H1 (cell line): ENCODE data around the gene SAFB2. TPM values are rescaled to one million over a fixed set of nuclear protein-coding genes. Genes with fewer than 3 reads are reported as not detected.

Source experiments
- CTCF ChIA-PET: fragments of 300-600 bp; sonication (Branson Sonifier 250); formaldehyde crosslinking; loops from one replicate; lab custom pipeline; 2021; ENCODE audit not compliant: partially characterized antibody; lab: Charles Lee
- POLR2A ChIA-PET: fragments of 300-600 bp; sonication (Branson Sonifier 250); formaldehyde crosslinking; loops from one replicate; lab custom pipeline; 2021; ENCODE audit warnings: inconsistent platforms; ENCODE audit not compliant: partially characterized antibody; lab: Charles Lee
- DNase-seq, 2 experiments: peaks; one replicate each; pipeline versions ENCODE4 v3.0.0 to v3.0.0-alpha.2; 2010 to 2022; ENCODE audit warnings: low spot score in 2 of 2, low read depth in 1 of 2, mixed read lengths in 1 of 2
- FAIRE-seq: peaks from 2 replicates; lab custom pipeline; 2011; peaks lifted over from hg19 to GRCh38; lab: Jason Lieb, UNC
- H2AFZ ChIP-seq: 2 replicates; pipeline ENCODE4 v1.8.1; 2012; ENCODE audit warnings: low read length, inconsistent platforms
- H2AK5ac ChIP-seq: 2 replicates; pipeline ENCODE4 v1.6.1; 2013; ENCODE audit warnings: low read depth, low read length
- H2BK120ac ChIP-seq: replicated peaks from 2 replicates; pipeline ENCODE3; 2013; ENCODE audit warnings: low read depth, low read length, inconsistent platforms
- H2BK12ac ChIP-seq: 2 replicates; pipeline ENCODE4 v1.6.1; 2013; ENCODE audit warnings: low read depth, low read length
- H2BK15ac ChIP-seq: 2 replicates; pipeline ENCODE4 v1.6.1; 2013; ENCODE audit warnings: low read length
- H2BK20ac ChIP-seq: 2 replicates; pipeline ENCODE4 v1.6.1; 2013; ENCODE audit warnings: low read length
- H2BK5ac ChIP-seq: 2 replicates; pipeline ENCODE4 v1.6.1; 2013; ENCODE audit warnings: low read depth, low read length
- H3K14ac ChIP-seq: 2 replicates; pipeline ENCODE4 v1.6.1; 2013; ENCODE audit warnings: inconsistent platforms; ENCODE audit not compliant: insufficient read length
- H3K18ac ChIP-seq: 2 replicates; pipeline ENCODE4 v1.6.1; 2013; ENCODE audit warnings: low read length; ENCODE audit errors: extremely low read depth
- H3K23ac ChIP-seq: 2 replicates; pipeline ENCODE4 v1.6.1; 2013; ENCODE audit warnings: inconsistent platforms; ENCODE audit not compliant: insufficient read length
- H3K23me2 ChIP-seq: 2 replicates; pipeline ENCODE4 v1.6.1; 2013; ENCODE audit warnings: low read depth, low read length
- H3K27ac ChIP-seq: 2 replicates; pipeline ENCODE4 v1.6.1; 2011; ENCODE audit warnings: low read depth, low read length, inconsistent platforms
- H3K27me3 ChIP-seq, 4 experiments: replicated peaks in 1 of 4; 1 replicate in 1 of 4; 2 replicates in 3 of 4; pipeline versions ENCODE4 v1.6.1 to v1.8.1; 2011 to 2013; ENCODE audit warnings: low read length in 3 of 4, mild to moderate bottlenecking in 3 of 4, inconsistent platforms in 2 of 4, mixed read lengths in 2 of 4, moderate library complexity in 1 of 4; ENCODE audit not compliant: control insufficient read depth in 3 of 4, insufficient read depth in 3 of 4; ENCODE audit errors: extremely low read depth in 1 of 4
- H3K36me3 ChIP-seq, 4 experiments: 2 replicates each; pipeline versions ENCODE4 v1.6.1 to v1.8.1; 2011 to 2013; ENCODE audit warnings: mild to moderate bottlenecking in 4 of 4, low read length in 3 of 4, moderate library complexity in 2 of 4, control low read depth in 1 of 4, inconsistent platforms in 1 of 4; ENCODE audit not compliant: insufficient read depth in 4 of 4, control insufficient read depth in 2 of 4
- H3K4ac ChIP-seq: replicated peaks from 2 replicates; pipeline ENCODE3; 2013; ENCODE audit warnings: low read length, low read depth, mixed read lengths, inconsistent platforms; ENCODE audit not compliant: insufficient read length
- H3K4me1 ChIP-seq, 4 experiments: replicated peaks in 1 of 4; 1 replicate in 1 of 4; 2 replicates in 3 of 4; pipeline versions ENCODE4 v1.6.1 to v1.8.1; 2011 to 2013; ENCODE audit warnings: low read length in 3 of 4, inconsistent platforms in 2 of 4, mixed read lengths in 1 of 4; ENCODE audit not compliant: insufficient read depth in 4 of 4, control insufficient read depth in 3 of 4
- H3K4me2 ChIP-seq, 2 experiments: 2 replicates each; pipeline versions ENCODE4 v1.6.1 to v1.8.1; 2011 to 2013; ENCODE audit warnings: low read depth in 2 of 2, low read length in 2 of 2, control low read depth in 1 of 2, inconsistent platforms in 1 of 2, mild to moderate bottlenecking in 1 of 2; ENCODE audit not compliant: insufficient read depth in 1 of 2
- H3K4me3 ChIP-seq, 4 experiments: fragments of 200-600, 300-600 bp in 1 of 4; sonication (generic), shearing (Covaris generic), sonication (Bioruptor Twin) in 1 of 4; 2 replicates each; pipeline versions ENCODE4 v1.5.1 to v1.8.1; 2011 to 2016; ENCODE audit warnings: low read length in 4 of 4, low read depth in 3 of 4, control low read depth in 2 of 4, inconsistent platforms in 2 of 4, mild to moderate bottlenecking in 2 of 4, mixed read lengths in 1 of 4, moderate library complexity in 1 of 4; ENCODE audit not compliant: insufficient read depth in 2 of 4; ENCODE audit errors: extremely low read depth in 1 of 4
- H3K56ac ChIP-seq: replicated peaks from 2 replicates; pipeline ENCODE3; 2013; ENCODE audit warnings: low read depth, mild to moderate bottlenecking, mixed read lengths, low read length, inconsistent platforms; ENCODE audit not compliant: insufficient read length
- H3K79me1 ChIP-seq: 2 replicates; pipeline ENCODE4 v1.6.1; 2013; ENCODE audit warnings: low read depth, low read length, control low read depth
- H3K79me2 ChIP-seq, 2 experiments: 2 replicates each; pipeline versions ENCODE4 v1.6.1 to v1.8.1; 2012 to 2013; ENCODE audit warnings: low read length in 2 of 2, mild to moderate bottlenecking in 2 of 2, inconsistent platforms in 1 of 2; ENCODE audit not compliant: insufficient read depth in 2 of 2, control insufficient read depth in 1 of 2
- H3K9ac ChIP-seq, 4 experiments: replicated peaks in 1 of 4; 1 replicate in 1 of 4; 2 replicates in 3 of 4; pipeline versions ENCODE4 v1.6.1 to v1.8.1; 2011 to 2013; ENCODE audit warnings: low read depth in 3 of 4, low read length in 3 of 4, control low read depth in 2 of 4, mild to moderate bottlenecking in 2 of 4, moderate library complexity in 2 of 4, inconsistent platforms in 1 of 4; ENCODE audit errors: extremely low read depth in 1 of 4
- H3K9me3 ChIP-seq, 2 experiments: 2 replicates each; pipeline versions ENCODE4 v1.6.1 to v1.8.1; 2012 to 2013; ENCODE audit warnings: mild to moderate bottlenecking in 2 of 2, moderate library complexity in 2 of 2, control low read depth in 1 of 2, inconsistent platforms in 1 of 2, low read depth in 1 of 2, low read length in 1 of 2, mixed read lengths in 1 of 2; ENCODE audit not compliant: insufficient read depth in 2 of 2
- H4K20me1 ChIP-seq, 2 experiments: replicated peaks in 1 of 2; 2 replicates each; pipeline versions ENCODE3 to v1.8.1; 2011 to 2013; ENCODE audit warnings: inconsistent platforms in 2 of 2, low read length in 2 of 2, mild to moderate bottlenecking in 1 of 2; ENCODE audit not compliant: insufficient read depth in 2 of 2, control insufficient read depth in 1 of 2
- H4K5ac ChIP-seq: 2 replicates; pipeline ENCODE4 v1.6.1; 2013; ENCODE audit warnings: low read length, low read depth, mixed read lengths, inconsistent platforms; ENCODE audit not compliant: insufficient read length
- H4K8ac ChIP-seq: 2 replicates; pipeline ENCODE4 v1.8.0; 2013; ENCODE audit warnings: mild to moderate bottlenecking, moderate library complexity, low read length, inconsistent platforms; ENCODE audit not compliant: insufficient read depth; ENCODE audit errors: extremely low read depth
- H4K91ac ChIP-seq: replicated peaks from 2 replicates; pipeline ENCODE3; 2013; ENCODE audit warnings: low read length, mixed read lengths, inconsistent platforms; ENCODE audit not compliant: insufficient read length
- CHD1 ChIP-seq: IDR thresholded peaks from 2 replicates; pipeline ENCODE4 v1.6.1; 2012; ENCODE audit warnings: low read depth, low read length, improper control_type of control experiment
- KDM1A ChIP-seq: fragments of 200-600, 300-600 bp; sonication (generic); IDR thresholded peaks from 2 replicates; pipeline ENCODE4 v1.7.1; 2016; ENCODE audit warnings: mild to moderate bottlenecking, low read length, borderline replicate concordance
- RBBP5 ChIP-seq: IDR thresholded peaks from 2 replicates; pipeline ENCODE4 v1.7.1; 2012; ENCODE audit warnings: low read depth, mild to moderate bottlenecking, inconsistent platforms, low read length, moderate library complexity, borderline replicate concordance
- SAP30 ChIP-seq: fragments of 300-600 bp; sonication (generic); IDR thresholded peaks from 2 replicates; pipeline ENCODE4 v1.7.1; 2012; ENCODE audit warnings: low read length, moderate library complexity, mild to moderate bottlenecking, inconsistent platforms; ENCODE audit not compliant: insufficient read depth, insufficient replicate concordance
- TEAD4 ChIP-seq: IDR thresholded peaks from 2 replicates; pipeline ENCODE4 v1.6.1; 2012; ENCODE audit warnings: low read depth, low read length, inconsistent platforms, mixed read lengths
- WGBS, 2 experiments: shearing (Covaris generic) in 1 of 2; methylation state at CpG; one replicate each; pipeline versions ENCODE4 v1.1.6 to v1.1.7; 2013 to 2015; ENCODE audit warnings: low lambda C conversion rate in 2 of 2, mixed read lengths in 2 of 2, inconsistent platforms in 1 of 2, low coverage in 1 of 2, missing lambda C conversion rate in 1 of 2; ENCODE audit not compliant: insufficient replicate concordance in 2 of 2, insufficient coverage in 1 of 2, insufficient read length in 1 of 2; ENCODE audit errors: extremely low coverage in 1 of 2, missing lambda C conversion rate in 1 of 2; 5-methylcytosine and 5-hydroxymethylcytosine counted together
- polyA plus RNA-seq, 7 experiments: library from polyadenylated mRNA; depleted of rRNA in 3 of 7; stranded (reverse) in 5 of 7; unstranded in 2 of 7; fragments of >200 nt in 5 of 7; fragments of 200-250 nt in 2 of 7; gene quantifications; 1 replicate in 5 of 7; 2 replicates in 1 of 7; 4 replicates in 1 of 7; pipeline versions ENCODE4 v1.2.1 to v1.2.3, GENCODE V29; 2011 to 2013; ENCODE audit warnings: missing spikeins in 2 of 7, mixed read lengths in 2 of 7
- total RNA-seq: library from RNA; stranded (reverse); fragmentation: NEBNext Ultra II Directional; extraction: Animal tissue kit (Norgen Biotek cat#: 25700); gene quantifications from 2 replicates; pipeline ENCODE4 v1.2.1, GENCODE V29; 2021
- TF ChIP-seq, protein P1 (sequence below): IDR thresholded peaks from 2 replicates; pipeline ENCODE4 v1.6.1; 2012; ENCODE audit warnings: low read length, inconsistent platforms
- TF ChIP-seq, protein P2 (sequence below): IDR thresholded peaks from 2 replicates; pipeline ENCODE4 v1.6.1; 2012; ENCODE audit warnings: inconsistent platforms
- TF ChIP-seq, protein P3 (sequence below): IDR thresholded peaks from 2 replicates; pipeline ENCODE4 v1.6.1; 2011; ENCODE audit warnings: low read length, improper control_type of control experiment

SAFB2 gene
- total and polyA plus RNA-seq, 2 of the 8 experiments (the other 6 are each of a cell fraction or from before 2014, with no cell fraction given), result 14.8 to 63.8 TPM

DNA sequence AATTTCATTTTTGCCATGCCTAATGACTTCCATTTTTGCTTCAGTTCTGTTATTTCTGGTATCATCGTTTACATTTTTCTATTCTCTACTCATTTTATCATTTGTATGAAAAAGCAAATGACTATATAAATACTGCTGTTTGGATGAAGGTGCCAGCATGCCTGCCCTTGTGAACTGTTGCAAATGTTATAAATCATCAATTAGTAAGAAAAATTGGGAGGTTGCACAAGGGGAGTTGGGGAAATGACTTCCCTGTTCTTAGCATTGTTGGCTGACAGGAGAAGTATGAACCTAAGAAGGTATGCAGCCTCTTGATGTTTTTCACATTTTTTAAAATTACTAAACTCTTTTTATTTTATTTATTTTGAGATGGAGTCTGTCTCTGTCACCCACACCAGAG is 15.4 kb upstream of the SAFB2 start:
- Histone ChIP-seq H3K79me1 (peaks cover 14% of the 10 kb centered on the region), H3K4ac (no peak overlapping the region), H3K18ac (no peak overlapping the region), H3K23ac (no peak overlapping the region), H2BK120ac (no peak overlapping the region), H2BK12ac (no peak overlapping the region), H4K20me1 (peaks cover 22 to 24% of the 10 kb centered on the region in 2 experiments), H3K9me3 (no peaks in the 10 kb centered on the region), H4K91ac (no peak overlapping the region), H2BK15ac (no peak overlapping the region), H3K14ac (no peak overlapping the region), H2BK20ac (no peak overlapping the region), H2BK5ac (no peak overlapping the region)
- no peak for FAIRE-seq
- CTCF ChIA-PET, result interaction anchor here (0.7 kb wide), 1 partner anchor 134 kb away, joined by 3 read pairs; no protein-coding TSS in a partner anchor
- no peak for DNase-seq
- POLR2A ChIA-PET, result interaction anchor here (0.6 to 1.7 kb wide), 3 partner anchors 15 to 53 kb away, joined by 3 to 5 read pairs (median 5); partner anchors contain the start of genes RPL36, SAFB and SAFB2
- TF ChIP-seq, protein P1, sequence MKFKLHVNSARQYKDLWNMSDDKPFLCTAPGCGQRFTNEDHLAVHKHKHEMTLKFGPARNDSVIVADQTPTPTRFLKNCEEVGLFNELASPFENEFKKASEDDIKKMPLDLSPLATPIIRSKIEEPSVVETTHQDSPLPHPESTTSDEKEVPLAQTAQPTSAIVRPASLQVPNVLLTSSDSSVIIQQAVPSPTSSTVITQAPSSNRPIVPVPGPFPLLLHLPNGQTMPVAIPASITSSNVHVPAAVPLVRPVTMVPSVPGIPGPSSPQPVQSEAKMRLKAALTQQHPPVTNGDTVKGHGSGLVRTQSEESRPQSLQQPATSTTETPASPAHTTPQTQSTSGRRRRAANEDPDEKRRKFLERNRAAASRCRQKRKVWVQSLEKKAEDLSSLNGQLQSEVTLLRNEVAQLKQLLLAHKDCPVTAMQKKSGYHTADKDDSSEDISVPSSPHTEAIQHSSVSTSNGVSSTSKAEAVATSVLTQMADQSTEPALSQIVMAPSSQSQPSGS, result no peak
- TF ChIP-seq, protein P2, sequence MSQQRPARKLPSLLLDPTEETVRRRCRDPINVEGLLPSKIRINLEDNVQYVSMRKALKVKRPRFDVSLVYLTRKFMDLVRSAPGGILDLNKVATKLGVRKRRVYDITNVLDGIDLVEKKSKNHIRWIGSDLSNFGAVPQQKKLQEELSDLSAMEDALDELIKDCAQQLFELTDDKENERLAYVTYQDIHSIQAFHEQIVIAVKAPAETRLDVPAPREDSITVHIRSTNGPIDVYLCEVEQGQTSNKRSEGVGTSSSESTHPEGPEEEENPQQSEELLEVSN, result no peak
- TF ChIP-seq SAP30, result no peak
- no peak for TF ChIP-seq TEAD4
- no peak for TF ChIP-seq CHD1
- TF ChIP-seq RBBP5, result no peak
- TF ChIP-seq, protein P3, sequence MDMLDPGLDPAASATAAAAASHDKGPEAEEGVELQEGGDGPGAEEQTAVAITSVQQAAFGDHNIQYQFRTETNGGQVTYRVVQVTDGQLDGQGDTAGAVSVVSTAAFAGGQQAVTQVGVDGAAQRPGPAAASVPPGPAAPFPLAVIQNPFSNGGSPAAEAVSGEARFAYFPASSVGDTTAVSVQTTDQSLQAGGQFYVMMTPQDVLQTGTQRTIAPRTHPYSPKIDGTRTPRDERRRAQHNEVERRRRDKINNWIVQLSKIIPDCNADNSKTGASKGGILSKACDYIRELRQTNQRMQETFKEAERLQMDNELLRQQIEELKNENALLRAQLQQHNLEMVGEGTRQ, result no peak
- no peak for TF ChIP-seq KDM1A
- TF ChIP-seq, all 59 proteins: peak for 0
- H3K56ac ChIP-seq, result no peak overlapping the region
- H2AK5ac ChIP-seq, result no peak overlapping the region
- no peak overlapping the region for H3K9ac ChIP-seq
- H3K79me2 ChIP-seq, result peaks cover 11 to 91% of the 10 kb centered on the region in 2 experiments
- 82% methylated on average over 1 of the region's 1 CpG; no CpG with 5 or more reads in 1 of the 2 experiments for WGBS, 2 experiments
- no peaks in the 10 kb centered on the region for H3K27me3 ChIP-seq
- H4K8ac ChIP-seq, result no peak overlapping the region
- no peak overlapping the region for H2AFZ ChIP-seq
- no peak overlapping the region for H4K5ac ChIP-seq
- no peaks in the 10 kb centered on the region; a peak in 1 of 7 replicates for H3K4me1 ChIP-seq
- no peak overlapping the region for H3K27ac ChIP-seq
- H3K36me3 ChIP-seq, result peaks cover 8 to 20% (median 12%) of the 10 kb centered on the region in 4 experiments
- no peaks in the 10 kb centered on the region for H3K23me2 ChIP-seq
- no peak overlapping the region for H3K4me3 ChIP-seq
- no peak overlapping the region for H3K4me2 ChIP-seq
